HG03280 (cell line): Measurements from ENCODE around the gene MACC1.
A peak's percentile ranks its signal among the peaks of the same experiment; 100 is the strongest.

Source experiments
- ATAC-seq: cut with Tn5 transposase; IDR thresholded peaks from one replicate; pipeline ENCODE4 v1.9.1; 2021; ENCODE audit warnings: mild to moderate bottlenecking, moderate library complexity; ENCODE audit not compliant: unreplicated experiment

The MACC1 gene, protein sequence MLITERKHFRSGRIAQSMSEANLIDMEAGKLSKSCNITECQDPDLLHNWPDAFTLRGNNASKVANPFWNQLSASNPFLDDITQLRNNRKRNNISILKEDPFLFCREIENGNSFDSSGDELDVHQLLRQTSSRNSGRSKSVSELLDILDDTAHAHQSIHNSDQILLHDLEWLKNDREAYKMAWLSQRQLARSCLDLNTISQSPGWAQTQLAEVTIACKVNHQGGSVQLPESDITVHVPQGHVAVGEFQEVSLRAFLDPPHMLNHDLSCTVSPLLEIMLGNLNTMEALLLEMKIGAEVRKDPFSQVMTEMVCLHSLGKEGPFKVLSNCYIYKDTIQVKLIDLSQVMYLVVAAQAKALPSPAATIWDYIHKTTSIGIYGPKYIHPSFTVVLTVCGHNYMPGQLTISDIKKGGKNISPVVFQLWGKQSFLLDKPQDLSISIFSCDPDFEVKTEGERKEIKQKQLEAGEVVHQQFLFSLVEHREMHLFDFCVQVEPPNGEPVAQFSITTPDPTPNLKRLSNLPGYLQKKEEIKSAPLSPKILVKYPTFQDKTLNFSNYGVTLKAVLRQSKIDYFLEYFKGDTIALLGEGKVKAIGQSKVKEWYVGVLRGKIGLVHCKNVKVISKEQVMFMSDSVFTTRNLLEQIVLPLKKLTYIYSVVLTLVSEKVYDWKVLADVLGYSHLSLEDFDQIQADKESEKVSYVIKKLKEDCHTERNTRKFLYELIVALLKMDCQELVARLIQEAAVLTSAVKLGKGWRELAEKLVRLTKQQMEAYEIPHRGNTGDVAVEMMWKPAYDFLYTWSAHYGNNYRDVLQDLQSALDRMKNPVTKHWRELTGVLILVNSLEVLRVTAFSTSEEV

DNA sequence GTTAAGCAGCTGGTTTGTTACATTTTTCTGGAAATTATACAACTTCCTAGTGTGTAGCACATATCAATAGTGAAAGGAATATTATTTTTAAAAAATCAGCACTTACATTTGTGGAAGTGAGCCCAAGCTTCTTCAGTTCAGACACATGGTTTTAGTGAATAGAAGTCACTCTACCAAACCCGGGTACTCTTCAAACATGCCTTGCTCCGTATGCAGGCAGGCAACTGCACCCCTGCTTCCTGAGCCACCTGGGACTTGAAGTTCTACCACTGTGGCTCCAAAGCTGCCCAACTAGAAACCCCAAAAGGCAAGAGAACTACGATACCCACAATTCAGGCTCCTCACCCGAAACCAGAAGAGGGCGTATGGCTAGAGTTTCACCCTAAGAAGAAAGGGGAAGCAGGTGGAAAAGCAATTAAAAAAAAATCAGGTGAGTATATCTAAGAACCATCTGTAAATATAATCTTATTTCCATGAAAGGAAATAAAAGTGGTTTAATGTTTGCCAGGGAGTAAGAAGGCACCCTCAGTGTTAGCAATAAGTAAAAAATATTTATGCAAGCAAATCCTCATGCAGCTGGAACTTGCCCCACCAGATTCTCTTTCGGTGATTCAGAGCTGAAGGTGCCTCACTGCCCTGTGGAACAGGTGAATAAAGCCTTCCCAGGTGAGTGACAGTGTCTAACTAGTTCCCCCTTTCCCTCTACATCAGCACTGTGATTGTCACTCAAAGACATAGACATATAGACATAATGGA lies at the start of gene MACC1:
TSS of gene MACC1 (minus strand) at position 192 of the 756 bp plus-strand sequence. CDS start 55,522 bp downstream, outside the sequence.
- peak; percentile 56 for ATAC-seq

DNA sequence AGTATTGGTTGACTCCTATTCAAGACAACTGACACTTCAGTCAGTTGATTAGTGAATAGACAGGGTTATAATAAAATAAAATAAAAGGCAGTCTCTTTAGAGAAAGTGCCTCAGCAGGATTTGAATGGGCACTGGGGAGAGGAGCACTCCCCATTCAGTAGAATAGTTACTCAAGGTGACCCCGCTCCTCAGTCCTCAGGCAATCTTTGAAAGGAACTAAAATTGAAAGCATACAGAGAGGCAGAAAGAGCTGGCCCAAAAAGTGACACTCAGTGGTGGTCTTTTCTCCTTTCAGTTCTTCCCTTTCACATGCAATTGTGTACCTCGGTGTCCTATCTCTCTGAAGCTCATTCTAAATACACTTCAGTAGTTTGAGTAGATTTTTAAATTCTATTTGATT lies 47.4 kb upstream of the MACC1 start:
- no peak for ATAC-seq

DNA sequence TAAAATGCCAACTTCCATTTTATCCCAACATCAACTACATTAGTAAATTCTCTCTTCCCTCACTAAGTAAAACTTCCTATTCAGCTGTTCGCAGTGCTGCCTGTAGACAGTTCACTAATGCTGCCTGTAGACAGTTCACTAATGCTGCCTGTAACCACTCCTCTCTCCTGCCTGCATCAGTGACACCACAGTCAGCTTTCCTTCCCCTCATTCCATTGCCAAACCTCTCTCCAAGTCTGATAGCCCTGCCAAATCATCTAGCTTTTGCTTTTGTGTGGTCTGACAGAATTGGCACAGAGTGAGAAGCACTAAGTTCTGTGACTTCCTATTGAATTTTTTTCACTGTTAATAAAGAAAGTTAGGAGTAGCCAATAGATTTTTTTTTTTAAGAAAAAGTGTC lies 43.0 kb upstream of the MACC1 start:
- ATAC-seq, result no peak

DNA sequence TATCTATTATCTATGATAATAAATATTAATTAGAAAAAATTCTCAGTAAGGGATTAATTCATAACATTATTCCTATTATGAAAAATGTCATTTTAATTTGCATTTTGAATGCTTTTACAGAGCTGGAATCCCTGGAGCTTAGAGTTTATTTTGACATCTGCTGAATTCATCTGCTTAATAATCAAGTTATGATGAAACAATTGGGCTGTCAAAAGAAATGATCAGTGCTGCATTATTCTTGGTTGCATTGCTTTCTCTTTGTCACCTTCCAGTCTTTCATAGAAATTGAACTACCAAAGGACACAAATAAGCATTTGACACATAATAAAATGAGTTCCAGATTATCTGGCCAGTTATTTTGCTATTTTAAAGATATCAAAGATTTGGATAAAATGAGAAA lies 40.0 kb upstream of the MACC1 start:
- no peak for ATAC-seq

DNA sequence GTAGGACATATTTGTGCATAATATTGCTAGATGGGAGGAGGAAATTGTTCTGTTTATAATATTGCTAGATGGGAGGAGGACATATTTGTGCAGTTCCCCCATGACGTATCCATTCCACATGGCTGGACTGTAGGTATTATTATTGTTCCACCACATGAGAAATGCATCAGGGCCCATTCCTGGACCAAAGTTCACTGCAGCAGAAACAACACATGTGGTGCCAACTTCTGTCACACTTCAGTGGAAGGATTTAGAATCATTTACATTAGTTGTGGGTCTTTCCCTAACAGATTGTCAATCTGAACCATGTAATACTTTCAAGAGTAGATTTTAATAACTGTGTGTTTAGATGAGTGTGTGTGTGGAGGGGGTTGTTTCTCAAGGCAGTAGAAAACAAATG lies 32.7 kb upstream of the MACC1 start:
- no peak for ATAC-seq

DNA sequence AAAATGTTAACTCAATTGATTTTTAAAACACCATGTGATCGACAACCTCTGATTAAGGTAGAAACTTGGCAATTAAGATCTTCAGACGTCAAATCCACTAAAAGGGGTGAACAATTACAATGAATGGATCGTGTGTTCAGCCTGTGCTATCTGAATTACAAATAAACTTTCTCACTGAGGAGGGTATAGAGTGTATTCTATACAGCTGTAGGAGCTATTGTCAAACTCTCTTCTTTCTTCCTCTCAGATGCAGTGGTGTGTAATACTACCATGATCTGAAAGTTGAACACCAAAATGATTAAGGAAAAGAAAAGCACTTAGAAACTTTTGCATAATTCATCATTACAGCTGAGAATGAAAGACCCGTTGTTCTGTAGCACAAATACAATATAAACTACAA lies 32.2 kb upstream of the MACC1 start:
- no peak for ATAC-seq

DNA sequence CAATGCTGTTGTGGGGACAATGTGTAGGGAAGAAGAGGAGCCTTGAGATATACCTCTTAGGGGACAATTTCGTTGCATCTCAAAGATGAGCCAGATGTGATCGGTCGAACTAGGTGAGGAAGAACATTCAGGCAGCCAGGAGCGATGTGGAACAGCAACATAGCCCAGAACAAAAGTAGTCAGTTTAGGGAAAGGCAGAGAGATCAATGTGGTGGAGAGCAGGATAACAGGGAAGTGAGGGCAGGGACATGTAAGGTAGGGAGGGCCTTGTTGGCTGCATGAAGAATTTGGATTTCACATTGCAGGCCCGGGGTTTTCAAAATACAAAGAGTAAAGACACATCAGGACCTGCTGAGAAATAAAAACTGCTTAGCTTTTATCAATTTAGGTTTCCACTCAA lies 29.1 kb upstream of the MACC1 start:
- ATAC-seq, result no peak

DNA sequence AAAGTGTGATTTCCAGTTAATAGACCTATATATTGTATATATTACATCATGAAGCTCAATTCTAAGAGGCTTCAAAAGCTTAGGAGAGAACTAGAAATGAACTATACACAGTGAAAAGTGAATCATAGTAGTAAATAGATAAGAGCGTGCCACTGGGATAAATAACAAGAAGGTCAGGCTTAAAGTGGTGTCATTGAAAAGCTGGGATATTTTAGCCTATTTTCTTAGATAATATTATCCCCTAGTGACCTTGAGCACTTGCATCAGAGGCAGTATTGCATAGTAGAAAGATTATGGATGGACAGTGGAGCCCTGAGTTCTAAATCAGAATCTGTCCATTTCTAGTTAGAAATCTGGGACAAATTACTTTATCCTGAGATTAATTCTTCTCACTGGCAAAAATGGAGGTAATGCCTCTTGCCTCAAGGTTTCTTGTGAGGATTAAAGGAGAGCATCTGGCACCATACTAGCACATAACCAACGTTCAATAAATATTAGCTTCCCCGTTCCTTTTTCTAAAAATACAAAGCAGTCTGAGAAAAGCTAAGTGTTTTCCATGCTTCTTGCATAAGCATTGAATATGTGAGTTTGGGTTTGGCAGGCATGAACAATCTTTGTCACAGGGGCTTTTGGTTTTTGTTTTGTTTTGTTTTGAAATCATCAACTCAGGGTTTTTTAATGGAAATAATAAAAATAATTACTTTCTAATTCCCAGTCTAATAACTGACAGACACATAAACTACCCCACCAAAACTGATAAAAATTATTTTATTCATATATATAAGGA lies 27.3 kb upstream of the MACC1 start:
- ATAC-seq, result no peak

DNA sequence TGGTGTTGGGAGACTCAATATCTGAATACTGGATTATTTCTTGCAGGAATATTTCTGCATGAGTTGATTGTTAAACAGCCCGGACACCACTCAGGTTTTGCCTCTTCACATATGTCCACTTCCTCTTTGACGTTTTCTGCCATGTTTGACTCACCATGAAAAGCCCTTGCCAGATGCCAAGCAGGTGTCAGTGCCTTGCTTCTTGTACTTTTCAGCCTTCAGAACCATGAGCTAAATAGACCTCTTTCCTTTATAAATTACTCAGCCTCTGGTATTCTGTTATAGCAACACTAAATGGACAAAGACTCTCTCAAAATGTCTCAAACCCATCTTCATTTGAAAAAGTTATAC lies 24.7 kb upstream of the MACC1 start:
- ATAC-seq, result peak; percentile 32

DNA sequence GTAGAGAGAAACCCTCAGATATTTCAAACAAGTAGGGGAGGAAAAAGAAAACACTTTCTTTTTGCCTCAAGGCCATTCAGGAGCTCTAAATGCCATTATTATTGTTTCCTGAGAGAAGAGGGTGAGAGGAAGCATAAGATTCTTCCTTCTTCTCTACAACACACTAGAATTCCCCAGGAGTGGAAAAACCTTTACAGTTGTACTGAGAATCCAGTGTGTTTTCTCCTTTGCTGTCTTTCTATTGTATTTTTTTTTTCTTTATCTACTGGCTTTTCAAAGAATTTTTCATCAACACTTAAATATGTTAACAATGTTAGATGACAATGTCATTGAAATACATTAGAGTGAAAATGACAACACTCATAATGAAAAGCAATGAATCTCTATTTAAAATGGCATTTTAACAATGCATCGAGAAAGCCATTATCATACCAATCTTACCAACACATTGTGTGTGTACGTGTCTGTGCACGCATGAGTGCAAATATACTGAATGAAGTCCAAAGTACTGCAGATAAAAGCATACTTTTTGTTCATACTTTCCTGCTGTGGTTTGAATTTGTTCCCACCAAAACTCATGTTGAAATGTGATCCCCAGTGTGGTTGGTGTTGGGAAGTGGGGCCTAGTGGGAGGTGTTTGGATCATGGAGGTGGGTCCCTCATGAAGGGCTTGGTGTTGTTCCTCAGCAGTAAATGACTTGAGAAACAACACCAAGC lies 24.2 kb upstream of the MACC1 start:
- ATAC-seq, result no peak

DNA sequence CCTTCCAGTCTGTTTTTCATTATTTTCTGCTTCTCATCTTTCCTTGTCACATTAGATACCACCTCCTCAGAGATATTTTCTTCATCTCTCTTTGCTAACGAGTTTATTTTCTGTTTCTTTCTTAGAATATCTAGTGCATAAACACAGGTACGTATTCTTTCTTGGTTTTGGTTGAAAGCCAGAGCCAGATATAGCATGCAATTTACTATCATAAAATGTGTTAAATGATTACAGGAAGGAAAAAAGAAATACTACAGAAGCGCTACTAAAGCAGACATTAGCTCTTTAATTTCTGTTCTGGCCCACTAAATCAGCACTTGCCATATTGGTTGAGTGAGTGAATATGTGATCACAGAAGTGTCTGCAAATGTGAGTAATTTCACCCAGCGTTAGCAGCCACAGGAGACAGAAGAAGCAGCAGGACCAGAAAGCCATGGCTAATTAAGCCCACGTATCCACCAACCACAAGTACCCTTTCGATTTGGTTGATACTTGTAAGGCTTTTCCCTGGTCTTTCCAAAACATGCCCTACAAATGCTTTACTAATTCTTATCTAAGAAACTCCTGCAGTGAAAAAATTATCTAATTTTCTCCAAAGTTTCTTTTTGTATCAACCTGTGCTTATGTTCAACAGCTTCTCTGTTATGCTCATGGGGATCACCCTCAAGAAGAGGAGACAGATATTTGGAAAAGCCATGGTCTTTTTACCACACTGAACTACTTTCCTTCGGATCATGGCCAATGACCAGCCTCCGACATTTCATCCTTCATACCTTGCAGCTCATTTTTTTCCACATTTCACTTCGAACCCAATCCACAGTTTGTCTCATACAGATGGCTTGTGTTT lies 23.1 kb upstream of the MACC1 start:
- peak; percentile 45 for ATAC-seq

DNA sequence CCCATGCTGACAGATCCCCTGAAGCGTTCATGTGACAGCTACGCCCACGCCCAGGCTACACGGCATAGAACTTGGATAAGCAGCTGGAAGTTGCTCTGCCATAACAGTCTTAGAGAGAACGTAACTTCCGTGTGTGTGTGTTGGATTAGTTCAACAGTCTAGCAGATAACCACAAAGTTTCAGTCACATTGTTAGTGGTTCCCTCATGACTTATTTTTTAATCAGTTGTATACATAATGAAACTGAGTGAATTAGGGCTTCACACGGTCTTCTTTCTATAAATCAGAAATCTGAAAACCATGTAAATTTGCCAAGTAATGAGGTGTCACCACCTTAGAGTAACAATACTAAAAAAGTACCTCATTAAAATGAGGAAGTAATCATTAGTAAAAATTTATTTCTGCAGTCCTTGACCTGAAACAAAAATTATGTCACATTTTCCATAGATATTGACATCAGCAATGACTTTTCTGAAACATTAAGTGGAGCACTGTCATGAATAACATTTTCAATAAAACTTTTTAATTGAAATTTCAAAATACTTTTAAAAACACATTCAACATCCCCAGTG lies 21.7 kb upstream of the MACC1 start:
- ATAC-seq, result peak; percentile 81

DNA sequence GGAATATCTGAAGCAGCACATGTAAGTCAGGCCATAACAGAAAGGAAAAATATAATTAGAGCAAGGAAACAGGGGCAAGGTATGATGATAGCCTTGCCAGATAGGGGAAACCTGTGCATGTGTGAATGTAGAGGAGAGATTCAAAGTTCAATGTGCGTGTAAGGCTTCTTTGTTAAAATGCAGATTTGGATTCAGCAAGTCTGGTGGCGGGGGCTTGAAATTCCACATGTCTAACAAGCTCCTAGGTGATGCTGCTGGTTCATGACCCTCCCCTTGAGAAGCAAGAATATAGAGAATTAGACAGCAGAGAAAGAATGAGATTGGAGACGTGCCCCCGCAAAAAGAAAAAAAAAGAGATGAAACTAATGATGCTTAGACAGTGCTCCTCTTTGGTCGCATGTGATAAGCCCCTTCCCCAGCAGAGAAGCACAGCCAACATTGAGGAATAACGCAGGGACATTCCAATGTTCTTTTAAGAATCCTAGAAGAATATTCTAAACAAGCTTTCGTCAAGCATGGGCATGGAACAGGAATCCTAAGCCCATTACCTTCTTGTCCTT lies 21.1 kb upstream of the MACC1 start:
- no peak for ATAC-seq

DNA sequence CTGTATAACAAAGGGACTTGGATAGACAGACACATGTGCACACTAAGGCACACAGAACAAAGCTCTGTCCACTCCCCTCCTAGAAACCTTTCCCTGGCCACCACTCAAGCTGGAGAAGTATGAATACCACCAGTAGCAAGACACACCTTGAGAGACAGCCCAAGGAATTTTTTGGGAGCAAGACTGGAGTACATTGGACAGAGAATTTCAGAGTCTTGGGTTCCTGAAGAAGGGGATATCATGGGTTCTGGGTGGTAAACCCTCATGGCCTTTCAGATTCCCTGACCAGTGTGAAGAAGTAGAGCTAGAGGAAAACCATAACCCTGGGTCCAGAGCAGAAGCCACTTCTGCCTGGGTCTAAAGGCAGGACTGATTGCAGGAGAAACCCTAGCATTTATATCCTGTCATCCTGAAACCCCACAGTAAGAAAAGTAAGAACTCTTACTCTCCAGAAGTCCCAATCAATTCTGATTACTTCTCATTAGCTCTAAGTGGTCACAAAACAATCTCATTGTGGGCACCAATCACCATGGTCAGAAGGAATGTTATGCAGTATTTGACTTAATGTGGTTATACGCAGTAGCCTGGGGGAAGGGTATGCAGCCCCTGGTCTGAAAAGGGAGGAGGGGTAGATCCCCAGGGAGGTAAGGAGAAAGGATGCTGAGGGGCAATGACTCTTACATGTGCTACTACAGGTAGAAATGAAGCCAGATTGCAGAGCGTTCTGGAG lies 20.4 kb upstream of the MACC1 start:
- ATAC-seq, result no peak

DNA sequence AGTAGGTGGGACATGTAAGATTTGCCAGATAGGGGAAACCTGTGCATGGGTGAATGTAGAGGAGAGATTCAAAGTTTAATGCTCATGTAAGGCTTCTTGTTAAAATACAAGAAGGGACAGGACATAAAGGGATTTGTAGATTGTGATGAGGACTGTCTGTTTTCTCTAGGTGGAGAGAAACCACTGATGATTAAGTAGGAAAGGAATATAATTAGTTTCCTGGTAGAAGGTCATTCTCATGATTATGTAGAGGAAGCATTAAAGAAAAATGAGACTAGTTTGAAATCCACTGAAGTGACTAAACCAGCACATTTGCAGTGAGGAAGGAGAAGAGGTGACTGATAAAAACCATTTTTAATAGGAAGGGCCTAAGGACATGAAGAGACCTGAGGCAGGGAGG lies 19.6 kb upstream of the MACC1 start:
- ATAC-seq, result no peak

DNA sequence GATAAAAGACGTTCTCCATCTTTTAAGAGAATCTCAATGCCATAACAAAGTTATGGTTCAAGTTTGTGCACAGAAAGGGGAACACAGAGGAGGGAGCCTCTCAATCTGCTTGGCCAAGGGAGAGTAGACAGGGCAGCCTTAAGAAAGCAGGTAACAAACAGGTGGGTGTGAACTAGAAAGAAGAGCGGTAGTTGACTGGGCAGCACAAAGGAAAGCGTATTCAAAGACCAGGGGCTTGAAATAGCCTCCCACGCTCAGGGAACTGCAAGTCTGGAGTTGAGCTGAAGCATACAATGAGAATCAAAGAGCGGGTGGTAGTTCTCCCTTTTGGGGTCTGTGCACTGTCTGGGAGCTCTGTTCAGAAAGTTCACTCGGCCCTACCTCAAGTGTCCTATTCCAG lies 18.9 kb upstream of the MACC1 start:
- no peak for ATAC-seq

DNA sequence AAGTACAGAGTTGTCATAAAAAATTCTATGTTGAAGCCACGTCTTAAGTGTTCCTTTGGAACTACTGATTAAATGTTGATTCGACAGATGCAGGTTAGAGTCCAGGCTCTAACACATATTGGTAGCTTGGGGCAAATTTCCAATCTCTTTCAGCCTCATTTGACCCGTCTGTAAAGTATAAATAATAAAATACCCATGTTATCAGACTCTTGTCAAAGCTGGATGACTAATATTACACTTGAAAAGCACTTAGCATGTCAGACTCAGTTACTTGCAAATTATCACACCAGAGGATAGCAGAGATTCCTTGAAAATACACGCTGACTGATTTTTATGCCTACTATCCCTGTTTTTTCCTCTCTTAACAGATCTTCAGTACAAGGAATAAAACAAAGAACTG lies 18.1 kb upstream of the MACC1 start:
- no peak for ATAC-seq

DNA sequence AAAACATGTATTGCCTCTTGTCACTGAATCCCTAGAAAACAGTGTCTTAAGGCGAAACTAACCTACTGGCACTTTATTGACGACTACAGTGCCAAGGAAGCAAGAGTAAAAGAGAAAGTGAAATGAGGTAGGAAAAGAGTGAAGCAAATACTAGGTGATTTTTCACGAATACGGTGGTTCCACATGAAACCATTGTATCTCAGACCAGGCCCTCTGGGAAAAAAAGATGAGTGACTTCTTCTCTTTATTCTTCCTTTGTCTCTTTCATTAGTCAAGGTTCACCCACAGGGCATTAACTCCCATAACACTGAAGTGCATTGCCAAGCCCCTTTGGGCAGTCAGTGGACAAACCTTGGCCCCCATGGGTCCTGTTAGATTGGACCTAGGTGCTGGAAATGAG lies 16.2 kb upstream of the MACC1 start:
- no peak for ATAC-seq
